Hippocampal formation (tissue), 2 donors: ENCODE data around the gene PRKCB.
"Not testable (repeated sequence)": the region's sequence is repeated elsewhere in the genome, so short reads cannot be mapped to it uniquely, and the experiment has no call there.

Experiments used
- DNase-seq, 2 donors: peaks; one replicate each; lab custom pipeline; 2025; lab: John Stamatoyannopoulos, UW

The PRKCB gene

GRCh38 chr16:23902748-23903414 is 67.1 kb downstream of the PRKCB start:
- DNase-seq, result no peak

- no peak for DNase-seq
Measured at GRCh38 chr16:23905027-23905426, 69.2 kb downstream of the PRKCB start.

GRCh38 chr16:23907457-23907902 is 71.7 kb downstream of the PRKCB start:
- no peak for DNase-seq

GRCh38 chr16:23907903-23908302 is 72.1 kb downstream of the PRKCB start:
- DNase-seq, result no peak

GRCh38 chr16:23908790-23909189 is 73.0 kb downstream of the PRKCB start:
- DNase-seq, result no peak

- DNase-seq, result no peak
Measured at GRCh38 chr16:23909792-23910418, 74.1 kb downstream of the PRKCB start.

- DNase-seq, result no peak
Measured at GRCh38 chr16:23914946-23915530, 79.3 kb downstream of the PRKCB start.

GRCh38 chr16:23916552-23916951 is 80.8 kb downstream of the PRKCB start:
- DNase-seq, result not testable (repeated sequence)

- DNase-seq, result no peak
Measured at GRCh38 chr16:23917621-23918020, 81.8 kb downstream of the PRKCB start.

- no peak for DNase-seq
Measured at GRCh38 chr16:23920446-23920845, 84.7 kb downstream of the PRKCB start.

- no peak for DNase-seq
Measured at GRCh38 chr16:23920899-23921298, 85.1 kb downstream of the PRKCB start.

GRCh38 chr16:23922406-23922805 is 86.6 kb downstream of the PRKCB start:
- DNase-seq, result no peak

GRCh38 chr16:23924128-23924527 is 88.3 kb downstream of the PRKCB start:
- no peak for DNase-seq

GRCh38 chr16:23927796-23928195 is 92.0 kb downstream of the PRKCB start:
- DNase-seq, result no peak

- DNase-seq, result no peak
Measured at GRCh38 chr16:23929237-23929636, 93.5 kb downstream of the PRKCB start.

GRCh38 chr16:23929856-23930255 is 94.1 kb downstream of the PRKCB start:
- no peak for DNase-seq

GRCh38 chr16:23930791-23931190 is 95.0 kb downstream of the PRKCB start:
- DNase-seq, result no peak

GRCh38 chr16:23931199-23931598 is 95.4 kb downstream of the PRKCB start:
- DNase-seq, result no peak

- not testable (repeated sequence) for DNase-seq
Measured at GRCh38 chr16:23933650-23934049, 97.9 kb downstream of the PRKCB start.

- no peak for DNase-seq
Measured at GRCh38 chr16:23934610-23935236, 98.9 kb downstream of the PRKCB start.

- no peak for DNase-seq
Measured at GRCh38 chr16:23940111-23940510, 104.3 kb downstream of the PRKCB start.

GRCh38 chr16:23941025-23941424 is 105.2 kb downstream of the PRKCB start:
- no peak for DNase-seq
